Stimulated activated CD8-positive, alpha-beta memory T cell treated with anti-CD3 and anti-CD28 coated beads, Interleukin-4, amount 100 ng/mL, for 24 hours (primary cell): ENCODE results near the gene MMS22L.

ENCODE experiments used
- DNase-seq: peaks from one replicate; pipeline ENCODE4 v3.0.0-alpha.2; 2020; ENCODE audit warnings: low read depth

The MMS22L gene

GRCh38 chr6:97138581-97138980 is 144.4 kb downstream of the MMS22L start:
- DNase-seq, result no peak

GRCh38 chr6:97136626-97137358 is 146.2 kb downstream of the MMS22L start:
- DNase-seq, result no peak

GRCh38 chr6:97133067-97133466 is 149.9 kb downstream of the MMS22L start:
- no peak for DNase-seq

GRCh38 chr6:97129106-97129505 is 153.9 kb downstream of the MMS22L start:
- no peak for DNase-seq

GRCh38 chr6:97128507-97128906 is 154.5 kb downstream of the MMS22L start:
- no peak for DNase-seq

- DNase-seq, result no peak
These were observed 159.4 kb downstream of the MMS22L start for GRCh38 chr6:97123652-97124051.

- no peak for DNase-seq
These were observed 159.9 kb downstream of the MMS22L start for GRCh38 chr6:97123112-97123511.

GRCh38 chr6:97120511-97120910 is 162.5 kb downstream of the MMS22L start:
- DNase-seq, result no peak

GRCh38 chr6:97114645-97115044 is 168.4 kb downstream of the MMS22L start:
- no peak for DNase-seq

- no peak for DNase-seq
These were observed 169.8 kb downstream of the MMS22L start for GRCh38 chr6:97113170-97113569.

GRCh38 chr6:97111243-97111642 is 171.8 kb downstream of the MMS22L start:
- no peak for DNase-seq

- no peak for DNase-seq
These were observed 172.4 kb downstream of the MMS22L start for GRCh38 chr6:97110626-97111025.

- no peak for DNase-seq
These were observed 172.9 kb downstream of the MMS22L start for GRCh38 chr6:97110149-97110548.

GRCh38 chr6:97109444-97109843 is 173.6 kb downstream of the MMS22L start:
- no peak for DNase-seq

- DNase-seq, result no peak
These were observed 180.7 kb downstream of the MMS22L start for GRCh38 chr6:97102145-97102790.

- no peak for DNase-seq
These were observed 182.3 kb downstream of the MMS22L start for GRCh38 chr6:97100696-97101095.

- no peak for DNase-seq
These were observed 185.7 kb downstream of the MMS22L start for GRCh38 chr6:97097068-97098047.

GRCh38 chr6:97095311-97095850 is 187.6 kb downstream of the MMS22L start:
- DNase-seq, result no peak

GRCh38 chr6:97094376-97094775 is 188.6 kb downstream of the MMS22L start:
- no peak for DNase-seq

GRCh38 chr6:97092673-97093305 is 190.2 kb downstream of the MMS22L start:
- no peak for DNase-seq
